GM12873 (cell line): Measurements from ENCODE around the gene SMS.

Experiments
- CTCF ChIP-seq: IDR thresholded peaks from 2 replicates; pipeline ENCODE4 v1.5.1; 2012; ENCODE audit warnings: low read depth, mild to moderate bottlenecking, moderate library complexity, low read length, control low read depth; ENCODE audit not compliant: insufficient read depth; ENCODE audit errors: missing control alignments

Gene SMS

GRCh38 chrX:21998037-21998436, 57.5 kb downstream of the SMS start:
- no peak for TF ChIP-seq CTCF

DNA sequence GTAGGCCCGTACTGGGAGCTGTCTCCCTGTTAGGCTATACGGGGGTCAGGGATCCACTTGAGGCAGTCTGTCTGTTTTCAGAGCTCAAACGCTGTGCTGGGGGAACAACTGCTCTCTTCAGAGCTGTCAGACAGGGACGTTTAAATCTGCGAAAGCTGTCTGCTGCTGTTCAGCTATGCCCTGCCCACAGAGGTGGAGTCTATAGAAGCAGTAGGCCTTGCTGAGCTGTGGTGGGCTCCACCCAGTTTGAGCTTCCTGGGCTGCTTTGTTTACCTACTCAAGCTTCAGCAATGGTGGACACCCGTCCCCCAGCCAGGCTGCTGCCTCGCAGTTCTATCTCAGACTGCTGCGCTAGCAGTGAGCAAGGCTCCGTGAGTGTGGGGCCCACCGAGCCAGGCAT, 64.4 kb downstream of the SMS start:
- TF ChIP-seq CTCF, result no peak

GRCh38 chrX:22012051-22012450, 71.5 kb downstream of the SMS start:
- TF ChIP-seq CTCF, result no peak

DNA sequence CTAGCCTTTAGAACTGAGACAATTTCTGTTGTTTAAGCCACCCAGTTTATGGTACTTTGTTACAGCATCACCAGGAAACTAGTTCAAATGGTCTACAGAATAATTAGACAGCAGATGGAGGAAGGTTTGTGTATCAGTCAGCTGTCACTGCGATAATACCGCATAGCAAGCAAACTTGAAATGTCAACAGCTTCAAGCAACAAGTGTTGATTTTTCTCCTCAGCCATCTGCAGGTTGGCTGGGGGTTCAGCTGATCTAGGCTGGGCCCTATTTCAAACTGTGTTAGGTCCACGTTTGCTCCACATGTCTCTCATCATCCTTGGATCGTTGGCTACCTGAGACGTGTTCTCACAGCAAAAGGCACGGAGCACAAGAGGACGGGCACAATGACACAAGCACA, 72.4 kb downstream of the SMS start:
- no peak for TF ChIP-seq CTCF

GRCh38 chrX:22015139-22015750, 74.7 kb downstream of the SMS start:
- no peak for TF ChIP-seq CTCF

DNA sequence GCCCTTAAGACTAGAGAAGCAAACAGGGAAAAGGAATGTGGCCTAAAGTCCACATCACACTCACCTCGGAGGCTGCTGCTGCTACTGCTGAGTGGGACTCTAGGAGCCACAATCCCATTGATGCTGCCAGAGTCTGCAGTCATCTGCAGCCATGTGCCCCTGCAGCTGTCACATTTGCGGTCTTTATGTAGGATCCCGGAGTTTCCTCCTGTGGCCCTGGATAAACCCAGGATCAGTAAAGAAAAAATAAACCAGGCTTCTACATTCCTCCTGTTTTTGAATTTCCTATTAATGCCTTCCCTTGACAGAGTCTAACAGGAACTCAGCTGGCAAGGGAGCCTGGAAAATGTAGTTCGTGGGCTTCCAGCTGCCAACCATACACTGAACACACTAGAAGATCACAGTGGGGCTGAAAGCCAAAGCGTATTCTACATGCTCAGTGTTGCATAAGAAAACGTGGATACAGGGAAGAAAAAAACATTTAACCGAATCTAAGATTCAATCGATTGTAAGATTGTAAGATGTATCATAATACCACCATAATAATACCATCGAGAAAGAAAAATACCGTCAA, 81.3 kb downstream of the SMS start:
- no peak for TF ChIP-seq CTCF

- TF ChIP-seq CTCF, result no peak
Observed at GRCh38 chrX:22024577-22024976, 84.1 kb downstream of the SMS start.

- no peak for TF ChIP-seq CTCF
Observed at GRCh38 chrX:22025751-22026150, 85.2 kb downstream of the SMS start.
